IMR-90 (cell line): ENCODE measurements around the gene CFAP299. TPM values are rescaled to one million over a fixed set of nuclear protein-coding genes. Genes with fewer than 3 reads are reported as not detected.

Experiments
- ATAC-seq: fragments of 200-7000 bp; cut with Tn5 transposase; 2 replicates; pipeline ENCODE4 v1.9.1; 2020; ENCODE audit warnings: low read depth, mild to moderate bottlenecking, moderate library complexity
- BruUV-seq: library from RNA; stranded (reverse); fragments of 400-500 nt; replicated peaks from 2 replicates; lab custom pipeline; 2021; lab: Mats Ljungman, UMichigan
- CTCF ChIA-PET: fragments of 300-600 bp; formaldehyde crosslinking; extraction: SDS; loops from one replicate; lab custom pipeline; 2021; ENCODE audit warnings: antibody characterized with exemption; lab: Yijun Ruan, JAX
- POLR2A ChIA-PET: fragments of 300-600 bp; sonication (Branson Sonifier 250); formaldehyde crosslinking; loops from one replicate; lab custom pipeline; 2022; ENCODE audit warnings: antibody characterized with exemption; ENCODE audit not compliant: unreplicated experiment; lab: Charles Lee
- DNase-seq: peaks from one replicate; pipeline ENCODE4 v3.0.0; 2013
- H2AFZ ChIP-seq: replicated peaks from 2 replicates; pipeline ENCODE3; 2013; ENCODE audit warnings: low read length, mild to moderate bottlenecking; ENCODE audit not compliant: poor library complexity
- H2AK5ac ChIP-seq: 2 replicates; pipeline ENCODE4 v1.6.1; 2013; ENCODE audit warnings: low read depth, low read length, inconsistent platforms
- H2AK9ac ChIP-seq: replicated peaks from 2 replicates; pipeline ENCODE3; 2013; ENCODE audit warnings: mild to moderate bottlenecking, low read depth, low read length, moderate library complexity; ENCODE audit not compliant: poor library complexity
- H2BK120ac ChIP-seq: 2 replicates; pipeline ENCODE4 v1.6.1; 2013; ENCODE audit warnings: low read depth, low read length, inconsistent platforms
- H2BK15ac ChIP-seq: 3 replicates; pipeline ENCODE4 v1.6.1; 2013; ENCODE audit warnings: low read depth, low read length, inconsistent platforms
- H2BK20ac ChIP-seq: 2 replicates; pipeline ENCODE4 v1.6.1; 2013; ENCODE audit warnings: low read depth, mild to moderate bottlenecking, inconsistent platforms, low read length, moderate library complexity
- H2BK5ac ChIP-seq: 2 replicates; pipeline ENCODE4 v1.6.1; 2013; ENCODE audit warnings: mild to moderate bottlenecking, low read depth, low read length, inconsistent platforms; ENCODE audit not compliant: poor library complexity, severe bottlenecking
- H3K14ac ChIP-seq: replicated peaks from 2 replicates; pipeline ENCODE4 v1.6.1; 2013; ENCODE audit warnings: low read depth, low read length, inconsistent platforms
- H3K18ac ChIP-seq: 2 replicates; pipeline ENCODE4 v1.6.1; 2013; ENCODE audit warnings: low read depth, low read length, control low read depth
- H3K23ac ChIP-seq: 2 replicates; pipeline ENCODE4 v1.6.1; 2013; ENCODE audit warnings: low read depth, low read length, inconsistent platforms
- H3K27ac ChIP-seq: 2 replicates; pipeline ENCODE4 v1.5.1; 2013; ENCODE audit warnings: mild to moderate bottlenecking, control low read depth, low read length; ENCODE audit not compliant: insufficient read depth
- H3K27me3 ChIP-seq: 2 replicates; pipeline ENCODE4 v1.6.1; 2013; ENCODE audit warnings: low read length; ENCODE audit not compliant: control insufficient read depth, insufficient read depth
- H3K36me3 ChIP-seq: 2 replicates; pipeline ENCODE4 v1.6.1; 2013; ENCODE audit warnings: low read length, mixed read lengths; ENCODE audit not compliant: control insufficient read depth, insufficient read depth
- H3K4ac ChIP-seq: 2 replicates; pipeline ENCODE4 v1.6.1; 2013; ENCODE audit warnings: low read depth, low read length, inconsistent platforms
- H3K4me1 ChIP-seq: 2 replicates; pipeline ENCODE4 v1.6.1; 2013; ENCODE audit warnings: low read length, mixed read lengths; ENCODE audit not compliant: control insufficient read depth, insufficient read depth
- H3K4me2 ChIP-seq: 2 replicates; pipeline ENCODE4 v1.6.1; 2013; ENCODE audit warnings: low read depth, mild to moderate bottlenecking, control low read depth, low read length, moderate library complexity
- H3K4me3 ChIP-seq: 2 replicates; pipeline ENCODE4 v1.5.1; 2013; ENCODE audit warnings: low read depth, mild to moderate bottlenecking, control low read depth, low read length, moderate library complexity; ENCODE audit not compliant: insufficient read depth
- H3K56ac ChIP-seq: 2 replicates; pipeline ENCODE4 v1.6.1; 2013; ENCODE audit warnings: low read length, inconsistent platforms; ENCODE audit not compliant: insufficient read depth; ENCODE audit errors: extremely low read depth
- H3K79me1 ChIP-seq, 2 experiments: 2 replicates each; pipeline ENCODE4 v1.6.1; 2013; ENCODE audit warnings: low read length in 2 of 2, inconsistent platforms in 1 of 2, low read depth in 1 of 2
- H3K9ac ChIP-seq: 2 replicates; pipeline ENCODE4 v1.6.1; 2013; ENCODE audit warnings: low read depth, low read length, control low read depth
- H3K9me1 ChIP-seq: 2 replicates; pipeline ENCODE4 v1.6.1; 2013; ENCODE audit warnings: low read length, inconsistent platforms; ENCODE audit not compliant: insufficient read depth
- H3K9me3 ChIP-seq: 2 replicates; pipeline ENCODE4 v1.6.1; 2013; ENCODE audit warnings: low read length; ENCODE audit not compliant: control insufficient read depth, insufficient read depth
- H4K20me1 ChIP-seq: 2 replicates; pipeline ENCODE4 v1.6.1; 2013; ENCODE audit warnings: low read length, inconsistent platforms; ENCODE audit not compliant: insufficient read depth
- H4K5ac ChIP-seq: 2 replicates; pipeline ENCODE4 v1.6.1; 2013; ENCODE audit warnings: mild to moderate bottlenecking, low read depth, low read length, control low read depth
- H4K8ac ChIP-seq, 2 experiments: 2 replicates each; pipeline ENCODE4 v1.6.1; 2013; ENCODE audit warnings: low read depth in 2 of 2, low read length in 2 of 2, control low read depth in 1 of 2, inconsistent platforms in 1 of 2
- H4K91ac ChIP-seq: 2 replicates; pipeline ENCODE4 v1.6.1; 2013; ENCODE audit warnings: low read depth, low read length, inconsistent platforms; ENCODE audit not compliant: insufficient read depth
- BHLHE40 ChIP-seq: fragments of 150-350 bp; IDR thresholded peaks from 2 replicates; pipeline ENCODE4 v1.6.1; 2016; ENCODE audit warnings: mild to moderate bottlenecking, low read depth, low read length
- CEBPB ChIP-seq: IDR thresholded peaks from 2 replicates; pipeline ENCODE4 v1.6.1; 2012; ENCODE audit warnings: low read depth, low read length, improper control_type of control experiment
- CHD1 ChIP-seq: IDR thresholded peaks from 2 replicates; pipeline ENCODE4 v1.6.1; 2012; ENCODE audit warnings: low read depth, low read length, improper control_type of control experiment
- CTCF ChIP-seq: conservative IDR thresholded peaks from 2 replicates; pipeline ENCODE4 v1.5.1; 2012; ENCODE audit warnings: mild to moderate bottlenecking, low read depth, low read length, improper control_type of control experiment
- MAFK ChIP-seq: IDR thresholded peaks from 2 replicates; pipeline ENCODE4 v1.6.1; 2012; ENCODE audit warnings: low read depth, low read length, improper control_type of control experiment
- MAZ ChIP-seq: IDR thresholded peaks from 2 replicates; pipeline ENCODE4 v1.6.1; 2012; ENCODE audit warnings: low read depth, mild to moderate bottlenecking, low read length, improper control_type of control experiment, moderate library complexity, borderline replicate concordance
- MXI1 ChIP-seq: IDR thresholded peaks from 2 replicates; pipeline ENCODE4 v1.6.1; 2012; ENCODE audit warnings: low read depth, mild to moderate bottlenecking, low read length, moderate library complexity, borderline replicate concordance
- NFE2L2 ChIP-seq: fragments of 150-350 bp; IDR thresholded peaks from 2 replicates; pipeline ENCODE4 v1.6.1; 2016; ENCODE audit warnings: low read depth, mild to moderate bottlenecking, low read length
- POLR2A ChIP-seq: IDR thresholded peaks from 2 replicates; pipeline ENCODE4 v1.6.1; 2012; ENCODE audit warnings: mild to moderate bottlenecking, low read depth, low read length
- RAD21 ChIP-seq: IDR thresholded peaks from 2 replicates; pipeline ENCODE4 v1.6.1; 2012; ENCODE audit warnings: low read length, improper control_type of control experiment
- RFX5 ChIP-seq: IDR thresholded peaks from 2 replicates; pipeline ENCODE4 v1.8.0; 2012; ENCODE audit warnings: low read depth, mild to moderate bottlenecking, low read length, moderate library complexity
- SMC3 ChIP-seq: fragments of 150-350 bp; IDR thresholded peaks from 2 replicates; pipeline ENCODE4 v1.6.1; 2016; ENCODE audit warnings: low read depth, mild to moderate bottlenecking, antibody characterized with exemption, low read length, moderate library complexity
- WGBS, 2 experiments: methylation state at CpG; one replicate each; pipeline versions ENCODE4 v1.1.5 to v1.1.7; 2013; ENCODE audit warnings: missing lambda C conversion rate in 2 of 2; ENCODE audit not compliant: insufficient read length in 1 of 2; ENCODE audit errors: extremely low coverage in 2 of 2; 5-methylcytosine and 5-hydroxymethylcytosine counted together
- dilution Hi-C: fragments of 300-500 bp; cut with HindIII; formaldehyde crosslinking; loops from one replicate; pipeline ENCODE4 v1.14.3; 2018; ENCODE audit warnings: low sequenced_read_pairs; ENCODE audit not compliant: unreplicated experiment
- in situ Hi-C: fragments of 300-500 bp; cut with MboI; formaldehyde crosslinking; loops from 3 replicates; pipeline ENCODE4 v1.14.3; 2019; ENCODE audit warnings: low sequenced_read_pairs, inconsistent platforms, mixed read lengths
- intact Hi-C: fragments of 100-400 bp; cut with micrococcal nuclease; formaldehyde crosslinking; loops from 2 replicates; pipeline ENCODE4 v1.10.0; 2022
- polyA plus RNA-seq, 3 experiments: library from polyadenylated mRNA; depleted of rRNA; stranded (reverse); fragments of >200 nt; gene quantifications; 2 replicates each; pipeline ENCODE4 v1.2.3, GENCODE V29; 2012; ENCODE audit warnings: low replicate concordance in 1 of 3
- total RNA-seq: library from RNA; depleted of rRNA; stranded (reverse); fragments of >200 nt; gene quantifications from 2 replicates; pipeline ENCODE4 v1.2.3, GENCODE V29; 2012
- TF ChIP-seq, protein P1 (sequence below): fragments of 150-350 bp; IDR thresholded peaks from 2 replicates; pipeline ENCODE4 v1.6.1; 2016; ENCODE audit warnings: low read depth, mild to moderate bottlenecking, low read length, moderate library complexity, borderline replicate concordance

The CFAP299 gene
- total and polyA plus RNA-seq, 2 of the 4 experiments (the other 2 are of a cell fraction), result 1.0 to 1.1 TPM

DNA sequence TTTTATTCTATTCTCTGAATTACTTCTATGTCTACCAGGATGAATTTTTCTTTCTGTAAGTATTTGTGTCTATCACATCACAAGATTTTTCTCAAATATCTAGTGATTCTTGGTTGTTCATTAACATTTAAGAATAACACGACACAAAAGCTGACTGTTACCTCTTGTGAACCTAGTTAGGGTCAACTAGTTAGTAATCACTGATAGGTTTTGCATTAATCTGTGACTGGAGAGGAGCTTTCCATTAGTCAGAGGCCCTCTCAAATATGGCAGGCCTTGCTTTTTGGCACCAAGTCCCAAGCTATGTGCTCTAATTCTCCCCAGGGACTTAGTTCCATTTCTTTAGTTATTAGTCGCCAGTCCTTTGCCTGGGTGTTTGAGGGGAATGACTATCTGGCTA is 259.2 kb downstream of the CFAP299 start:
- Histone ChIP-seq H3K9me3 (no peaks in the 10 kb centered on the region), H3K79me1 (no peaks in the 10 kb centered on the region), H3K56ac (no peak overlapping the region), H2AK9ac (no peak overlapping the region), H3K9me1 (no peaks in the 10 kb centered on the region), H3K4me2 (no peak overlapping the region), H4K91ac (no peak overlapping the region), H3K4ac (no peak overlapping the region), H2AFZ (no peak overlapping the region), H4K8ac (no peak overlapping the region), H2AK5ac (no peak overlapping the region), H3K27ac (no peak overlapping the region), H2BK20ac (no peak overlapping the region), H3K18ac (no peak overlapping the region), H4K20me1 (no peaks in the 10 kb centered on the region), H2BK120ac (no peak overlapping the region), H3K36me3 (no peaks in the 10 kb centered on the region), H3K27me3 (no peaks in the 10 kb centered on the region), H3K14ac (no peak overlapping the region), H3K9ac (no peak overlapping the region), H2BK5ac (no peak overlapping the region), H3K23ac (no peak overlapping the region), H4K5ac (no peak overlapping the region), H2BK15ac (no peak overlapping the region), H3K4me3 (no peak overlapping the region), H3K4me1 (no peaks in the 10 kb centered on the region)
- ChIA-PET CTCF (no interaction called here), POLR2A (no interaction called here)
- in situ Hi-C loops (no loop called here), dilution Hi-C loops (no loop called here), intact Hi-C loops (no loop called here)
- TF ChIP-seq, protein P1, sequence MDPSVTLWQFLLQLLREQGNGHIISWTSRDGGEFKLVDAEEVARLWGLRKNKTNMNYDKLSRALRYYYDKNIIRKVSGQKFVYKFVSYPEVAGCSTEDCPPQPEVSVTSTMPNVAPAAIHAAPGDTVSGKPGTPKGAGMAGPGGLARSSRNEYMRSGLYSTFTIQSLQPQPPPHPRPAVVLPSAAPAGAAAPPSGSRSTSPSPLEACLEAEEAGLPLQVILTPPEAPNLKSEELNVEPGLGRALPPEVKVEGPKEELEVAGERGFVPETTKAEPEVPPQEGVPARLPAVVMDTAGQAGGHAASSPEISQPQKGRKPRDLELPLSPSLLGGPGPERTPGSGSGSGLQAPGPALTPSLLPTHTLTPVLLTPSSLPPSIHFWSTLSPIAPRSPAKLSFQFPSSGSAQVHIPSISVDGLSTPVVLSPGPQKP, result no peak
- no peak for TF ChIP-seq CHD1
- TF ChIP-seq NFE2L2, result no peak
- no peak for TF ChIP-seq RFX5
- no peak for TF ChIP-seq RAD21
- no peak for TF ChIP-seq MAZ
- TF ChIP-seq SMC3, result no peak
- TF ChIP-seq CEBPB, result no peak
- no peak for TF ChIP-seq CTCF
- no peak for TF ChIP-seq BHLHE40
- TF ChIP-seq POLR2A, result no peak
- no peak for TF ChIP-seq MAFK
- no peak for TF ChIP-seq MXI1
- DNase-seq, result no peak
- no TSS peak for BruUV-seq
- no CpG with 5 or more reads among the region's 2 CpGs for WGBS, 2 experiments
- no peak for ATAC-seq
